ENCODE results near the gene SEC31A.
"Not testable (repeated sequence)": the region's sequence is repeated elsewhere in the genome, so short reads cannot be mapped to it uniquely, and the experiment has no call there.

DNA sequence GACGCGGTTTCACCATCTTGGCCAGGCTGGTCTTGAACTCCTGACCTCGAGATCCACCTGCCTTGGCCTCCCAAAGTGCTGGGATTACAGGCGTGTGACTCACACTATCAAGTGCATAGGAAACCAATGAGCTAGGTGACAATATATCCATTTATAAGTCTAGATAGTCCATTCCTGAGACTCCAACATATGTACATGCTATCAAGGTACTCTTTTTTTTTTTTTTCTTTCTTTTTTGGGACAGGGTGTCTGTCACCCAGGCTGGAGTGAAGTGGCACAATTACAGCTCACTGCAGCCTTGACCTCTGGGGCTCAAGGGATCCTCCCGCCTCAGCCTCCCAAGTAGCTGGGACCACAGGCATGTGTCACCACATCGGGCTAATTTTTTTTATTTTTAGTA, 74.1 kb downstream of the SEC31A start:
- TF ChIP-seq, protein P1, sequence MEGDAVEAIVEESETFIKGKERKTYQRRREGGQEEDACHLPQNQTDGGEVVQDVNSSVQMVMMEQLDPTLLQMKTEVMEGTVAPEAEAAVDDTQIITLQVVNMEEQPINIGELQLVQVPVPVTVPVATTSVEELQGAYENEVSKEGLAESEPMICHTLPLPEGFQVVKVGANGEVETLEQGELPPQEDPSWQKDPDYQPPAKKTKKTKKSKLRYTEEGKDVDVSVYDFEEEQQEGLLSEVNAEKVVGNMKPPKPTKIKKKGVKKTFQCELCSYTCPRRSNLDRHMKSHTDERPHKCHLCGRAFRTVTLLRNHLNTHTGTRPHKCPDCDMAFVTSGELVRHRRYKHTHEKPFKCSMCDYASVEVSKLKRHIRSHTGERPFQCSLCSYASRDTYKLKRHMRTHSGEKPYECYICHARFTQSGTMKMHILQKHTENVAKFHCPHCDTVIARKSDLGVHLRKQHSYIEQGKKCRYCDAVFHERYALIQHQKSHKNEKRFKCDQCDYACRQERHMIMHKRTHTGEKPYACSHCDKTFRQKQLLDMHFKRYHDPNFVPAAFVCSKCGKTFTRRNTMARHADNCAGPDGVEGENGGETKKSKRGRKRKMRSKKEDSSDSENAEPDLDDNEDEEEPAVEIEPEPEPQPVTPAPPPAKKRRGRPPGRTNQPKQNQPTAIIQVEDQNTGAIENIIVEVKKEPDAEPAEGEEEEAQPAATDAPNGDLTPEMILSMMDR (IDR thresholded peaks at IDR 0.05; ENCODE audit: insufficient read depth, low read length): not testable (repeated sequence)
- TF ChIP-seq, protein P2, sequence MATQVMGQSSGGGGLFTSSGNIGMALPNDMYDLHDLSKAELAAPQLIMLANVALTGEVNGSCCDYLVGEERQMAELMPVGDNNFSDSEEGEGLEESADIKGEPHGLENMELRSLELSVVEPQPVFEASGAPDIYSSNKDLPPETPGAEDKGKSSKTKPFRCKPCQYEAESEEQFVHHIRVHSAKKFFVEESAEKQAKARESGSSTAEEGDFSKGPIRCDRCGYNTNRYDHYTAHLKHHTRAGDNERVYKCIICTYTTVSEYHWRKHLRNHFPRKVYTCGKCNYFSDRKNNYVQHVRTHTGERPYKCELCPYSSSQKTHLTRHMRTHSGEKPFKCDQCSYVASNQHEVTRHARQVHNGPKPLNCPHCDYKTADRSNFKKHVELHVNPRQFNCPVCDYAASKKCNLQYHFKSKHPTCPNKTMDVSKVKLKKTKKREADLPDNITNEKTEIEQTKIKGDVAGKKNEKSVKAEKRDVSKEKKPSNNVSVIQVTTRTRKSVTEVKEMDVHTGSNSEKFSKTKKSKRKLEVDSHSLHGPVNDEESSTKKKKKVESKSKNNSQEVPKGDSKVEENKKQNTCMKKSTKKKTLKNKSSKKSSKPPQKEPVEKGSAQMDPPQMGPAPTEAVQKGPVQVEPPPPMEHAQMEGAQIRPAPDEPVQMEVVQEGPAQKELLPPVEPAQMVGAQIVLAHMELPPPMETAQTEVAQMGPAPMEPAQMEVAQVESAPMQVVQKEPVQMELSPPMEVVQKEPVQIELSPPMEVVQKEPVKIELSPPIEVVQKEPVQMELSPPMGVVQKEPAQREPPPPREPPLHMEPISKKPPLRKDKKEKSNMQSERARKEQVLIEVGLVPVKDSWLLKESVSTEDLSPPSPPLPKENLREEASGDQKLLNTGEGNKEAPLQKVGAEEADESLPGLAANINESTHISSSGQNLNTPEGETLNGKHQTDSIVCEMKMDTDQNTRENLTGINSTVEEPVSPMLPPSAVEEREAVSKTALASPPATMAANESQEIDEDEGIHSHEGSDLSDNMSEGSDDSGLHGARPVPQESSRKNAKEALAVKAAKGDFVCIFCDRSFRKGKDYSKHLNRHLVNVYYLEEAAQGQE (IDR thresholded peaks at IDR 0.05; ENCODE audit: insufficient replicate concordance, low read depth): not testable (repeated sequence)
- not testable (repeated sequence) for TF ChIP-seq POLR2AphosphoS5 (IDR thresholded peaks at IDR 0.05; ENCODE audit: low read depth); GABPA (IDR thresholded peaks at IDR 0.05; ENCODE audit: low read depth); SPI1 (IDR thresholded peaks at IDR 0.05; ENCODE audit: borderline replicate concordance, low read depth)

Measured in HL-60 (cell line).